RWPE1 (cell line): Measurements from ENCODE around the gene SPRY2.

Source experiments
- CTCF ChIA-PET: fragments of 350-600 bp; sonication (Branson Sonifier 250); formaldehyde crosslinking; extraction: SDS; loops from one replicate; lab custom pipeline; 2021; lab: Yijun Ruan, JAX
- POLR2A ChIA-PET: fragments of 400-600 bp; formaldehyde crosslinking; extraction: SDS; loops from one replicate; lab custom pipeline; 2020; ENCODE audit warnings: antibody characterized with exemption; ENCODE audit not compliant: low non-redundant PET; lab: Yijun Ruan, JAX
- DNase-seq: peaks from one replicate; pipeline ENCODE4 v3.0.0; 2012; ENCODE audit warnings: low spot score
- H3K27ac ChIP-seq: fragments of 450-650 bp; 2 replicates; pipeline ENCODE4 v1.5.1; 2017
- TF ChIP-seq, protein P1 (sequence below): fragments of 450-650 bp; conservative IDR thresholded peaks from 2 replicates; pipeline ENCODE4 v1.5.1; 2017; ENCODE audit warnings: low read depth, mild to moderate bottlenecking

Gene SPRY2

DNA sequence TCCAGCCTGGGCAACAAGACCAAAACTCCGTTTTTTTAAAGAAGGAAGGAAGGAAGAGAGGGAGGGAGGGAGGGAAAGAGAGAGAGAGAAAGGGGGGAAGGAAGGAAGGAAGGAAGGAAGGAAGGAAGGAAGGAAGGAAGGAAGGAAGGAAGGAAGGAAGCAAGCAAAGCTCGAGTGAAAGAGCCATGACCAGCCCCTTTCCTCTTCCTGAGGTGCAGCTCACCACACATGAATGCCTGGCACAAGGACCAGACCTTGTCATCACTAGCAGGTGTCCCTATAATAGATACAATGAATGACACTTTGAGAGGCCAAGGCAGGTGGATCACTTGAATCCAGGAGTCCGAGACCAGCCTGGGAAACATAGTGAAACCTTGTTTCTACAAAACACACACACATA is 31.0 kb downstream of the SPRY2 start:
- TF ChIP-seq, protein P1, sequence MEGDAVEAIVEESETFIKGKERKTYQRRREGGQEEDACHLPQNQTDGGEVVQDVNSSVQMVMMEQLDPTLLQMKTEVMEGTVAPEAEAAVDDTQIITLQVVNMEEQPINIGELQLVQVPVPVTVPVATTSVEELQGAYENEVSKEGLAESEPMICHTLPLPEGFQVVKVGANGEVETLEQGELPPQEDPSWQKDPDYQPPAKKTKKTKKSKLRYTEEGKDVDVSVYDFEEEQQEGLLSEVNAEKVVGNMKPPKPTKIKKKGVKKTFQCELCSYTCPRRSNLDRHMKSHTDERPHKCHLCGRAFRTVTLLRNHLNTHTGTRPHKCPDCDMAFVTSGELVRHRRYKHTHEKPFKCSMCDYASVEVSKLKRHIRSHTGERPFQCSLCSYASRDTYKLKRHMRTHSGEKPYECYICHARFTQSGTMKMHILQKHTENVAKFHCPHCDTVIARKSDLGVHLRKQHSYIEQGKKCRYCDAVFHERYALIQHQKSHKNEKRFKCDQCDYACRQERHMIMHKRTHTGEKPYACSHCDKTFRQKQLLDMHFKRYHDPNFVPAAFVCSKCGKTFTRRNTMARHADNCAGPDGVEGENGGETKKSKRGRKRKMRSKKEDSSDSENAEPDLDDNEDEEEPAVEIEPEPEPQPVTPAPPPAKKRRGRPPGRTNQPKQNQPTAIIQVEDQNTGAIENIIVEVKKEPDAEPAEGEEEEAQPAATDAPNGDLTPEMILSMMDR, result no peak
- DNase-seq, result no peak
- ChIA-PET CTCF (no interaction called here), POLR2A (no interaction called here)
- no peak overlapping the region for H3K27ac ChIP-seq

DNA sequence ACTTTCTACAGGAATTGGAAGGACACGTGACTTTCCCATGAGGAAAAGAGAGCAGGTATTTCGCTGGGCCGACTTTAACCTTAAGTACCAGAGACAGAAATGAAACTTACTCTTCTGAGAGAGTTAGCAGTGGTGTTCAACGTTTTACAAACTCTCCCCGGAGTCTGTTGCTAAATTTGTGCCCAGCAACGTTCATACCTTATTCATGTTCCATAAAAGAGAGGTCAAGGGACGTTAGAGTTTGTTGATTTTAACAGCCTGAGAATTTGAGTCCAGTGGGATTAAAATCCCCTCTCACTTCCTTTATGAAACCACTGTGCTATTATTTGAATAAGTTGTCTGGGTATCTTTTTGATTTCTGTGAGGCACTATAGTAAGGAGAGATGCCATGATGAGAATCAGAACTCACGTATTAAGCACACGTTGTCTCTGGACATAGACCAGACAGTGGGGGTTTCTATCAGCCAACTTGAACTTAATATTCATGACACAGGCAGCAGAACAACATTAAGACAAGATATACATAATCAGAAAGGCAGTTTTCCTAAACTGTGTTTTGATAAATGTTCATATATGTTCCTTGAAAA is 33.4 kb downstream of the SPRY2 start:
- CTCF ChIA-PET, result interaction anchor here (0.6 kb wide), 2 partner anchors 47 to 589 kb away, joined by 3 to 5 read pairs; no protein-coding TSS in a partner anchor
- TF ChIP-seq, protein P1, result no peak
- POLR2A ChIA-PET, result no interaction called here
- no peak for DNase-seq
- H3K27ac ChIP-seq, result no peak overlapping the region

- POLR2A ChIA-PET, result no interaction called here
- H3K27ac ChIP-seq, result no peak overlapping the region
- CTCF ChIA-PET, result interaction anchor here (0.6 kb wide), 3 partner anchors 48 to 590 kb away, joined by 3 to 5 read pairs (median 3); no protein-coding TSS in a partner anchor
- no peak for DNase-seq
- TF ChIP-seq, protein P1, result no peak
These were observed 34.5 kb downstream of the SPRY2 start for GRCh38 chr13:80306337-80306972.

- CTCF ChIA-PET, result interaction anchor here (0.6 kb wide), 1 partner anchor 275 kb away, joined by 3 read pairs; no protein-coding TSS in a partner anchor
- POLR2A ChIA-PET, result no interaction called here
- DNase-seq, result no peak
- TF ChIP-seq, protein P1, result no peak
- H3K27ac ChIP-seq, result no peak overlapping the region
These were observed 35.2 kb downstream of the SPRY2 start for GRCh38 chr13:80305737-80306136.

GRCh38 chr13:80303225-80303811 is 37.6 kb downstream of the SPRY2 start:
- POLR2A ChIA-PET, result no interaction called here

DNA sequence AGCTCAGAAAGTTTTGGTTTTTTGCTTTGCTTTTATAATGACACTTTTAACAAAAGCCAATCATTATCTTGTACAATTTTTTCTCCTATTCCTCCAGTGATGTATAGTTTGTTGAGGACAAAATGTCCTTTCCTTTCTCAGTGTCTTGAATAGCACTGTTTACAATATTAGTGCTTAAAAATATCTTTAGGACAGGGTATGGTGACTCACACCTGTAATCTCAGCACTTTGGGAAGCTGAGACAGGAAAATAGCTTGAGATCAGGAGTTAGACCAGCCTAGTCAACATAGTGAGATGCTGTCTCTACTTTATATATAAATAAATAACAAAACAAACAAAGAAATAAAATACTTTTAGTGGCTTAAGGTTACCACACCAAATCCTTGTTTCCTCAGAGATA is 41.9 kb downstream of the SPRY2 start:
- DNase-seq, result no peak
- ChIA-PET CTCF (no interaction called here), POLR2A (no interaction called here)
- TF ChIP-seq, protein P1, result no peak
- H3K27ac ChIP-seq, result no peak overlapping the region

More at GRCh38 chr13:80303225-80303811, 37.6 kb downstream of the SPRY2 start:
- CTCF ChIA-PET, result no interaction called here
- no peak overlapping the region for H3K27ac ChIP-seq
- no peak for DNase-seq
- TF ChIP-seq, protein P1, result no peak
